HG02870 (cell line): ENCODE data around the gene DIPK1A.
A peak's percentile ranks its signal among the peaks of the same experiment; 100 is the strongest.
"Not testable (repeated sequence)": the region's sequence is repeated elsewhere in the genome, so short reads cannot be mapped to it uniquely, and the experiment has no call there.

Source experiments
- ATAC-seq: cut with Tn5 transposase; IDR thresholded peaks from one replicate; pipeline ENCODE4 v1.9.1; 2021; ENCODE audit warnings: mild to moderate bottlenecking, moderate library complexity; ENCODE audit not compliant: unreplicated experiment

DIPK1A gene

DNA sequence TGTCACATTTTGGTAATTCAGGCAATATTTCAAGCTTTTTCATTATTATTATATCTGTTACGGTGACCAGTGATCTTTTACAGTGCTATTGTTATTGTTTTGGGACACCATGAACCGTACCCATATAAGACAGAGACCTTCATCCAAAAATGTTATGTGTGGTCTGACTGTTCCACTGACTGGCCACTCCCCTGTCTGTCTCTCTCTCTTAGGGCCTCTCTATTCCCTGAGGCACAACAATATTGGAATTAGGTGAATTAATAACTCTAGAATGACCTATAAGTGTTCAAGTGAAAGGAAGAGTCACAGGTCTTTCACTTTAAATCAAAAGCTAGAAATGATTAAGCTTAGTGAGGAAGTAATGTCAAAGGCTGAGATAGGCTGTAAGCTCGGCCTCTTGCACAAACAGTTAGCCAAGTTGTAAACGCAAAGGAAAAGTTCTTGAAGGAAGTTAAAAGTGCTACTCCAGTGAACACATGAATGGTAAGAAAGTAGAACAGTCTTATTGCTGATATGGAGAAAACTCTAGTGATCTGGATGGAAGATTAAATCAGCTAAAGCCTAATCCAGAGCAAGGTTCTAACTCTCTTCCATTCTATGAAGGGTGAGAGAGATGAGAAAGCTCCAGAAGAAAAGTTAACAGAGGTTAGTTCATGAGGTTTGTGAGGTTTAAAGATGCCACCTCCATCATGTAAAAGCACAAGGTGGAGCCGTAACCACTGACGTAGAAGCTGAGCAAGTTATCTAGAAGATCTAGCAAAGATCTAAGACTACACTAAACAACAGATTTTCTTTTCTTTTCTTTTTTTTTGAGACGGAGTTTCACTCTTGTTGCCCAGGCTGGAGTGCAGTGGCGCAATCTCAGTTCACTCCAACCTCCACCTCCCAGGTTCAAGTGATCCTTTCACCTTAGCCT is 19.7 kb upstream of the DIPK1A start:
- ATAC-seq, result no peak

DNA sequence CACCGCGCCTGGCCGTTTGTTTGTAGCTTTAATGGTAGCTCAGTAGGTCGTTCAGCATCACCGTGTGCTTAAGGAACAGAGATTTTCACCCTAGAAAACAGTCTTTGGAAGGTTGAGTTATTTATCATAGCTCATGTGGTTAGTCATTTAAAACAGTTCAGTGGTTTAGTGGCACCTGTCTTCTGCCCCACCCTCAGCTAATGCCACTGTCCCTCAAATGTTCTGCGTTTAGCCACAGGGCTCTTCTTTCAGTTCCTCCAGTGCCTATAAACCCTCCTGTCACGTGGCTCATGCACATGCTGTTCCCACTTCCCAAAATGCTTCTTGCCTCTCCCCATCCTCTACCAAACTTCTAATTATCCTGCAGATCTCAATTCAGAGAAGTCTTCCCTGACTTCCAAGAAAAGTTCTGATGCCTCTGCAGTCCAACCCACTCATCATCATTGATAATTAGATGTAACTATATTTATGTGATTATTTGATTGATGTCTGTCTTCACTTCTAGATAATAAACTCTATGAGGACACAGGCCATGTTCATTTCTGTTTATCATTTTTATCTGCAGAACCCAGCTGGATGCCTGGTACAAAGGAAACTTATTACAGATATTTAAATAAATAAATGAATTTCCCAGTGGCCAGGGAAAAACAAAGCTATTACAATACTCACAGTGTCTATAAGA is 14.4 kb upstream of the DIPK1A start:
- ATAC-seq, result peak; percentile 67

DNA sequence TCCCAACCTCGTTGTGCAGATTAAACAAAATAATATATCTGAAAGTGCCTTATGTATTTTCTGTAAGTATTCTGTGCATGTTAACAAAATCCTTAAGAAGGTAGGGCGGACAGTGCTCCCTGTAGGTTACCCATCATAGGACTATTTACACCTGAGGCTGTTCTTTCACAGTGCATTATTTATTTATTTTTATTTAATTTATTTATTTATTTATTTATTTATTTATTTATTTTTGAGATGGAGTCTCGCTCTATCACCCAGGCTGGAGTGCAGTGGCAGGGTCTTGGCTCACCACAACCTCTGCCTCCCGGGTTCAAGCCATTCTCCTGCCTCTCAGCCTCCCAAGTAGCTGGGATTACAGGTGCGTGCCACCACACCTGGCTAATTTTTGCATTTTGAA is 12.8 kb upstream of the DIPK1A start:
- not testable (repeated sequence) for ATAC-seq

DNA sequence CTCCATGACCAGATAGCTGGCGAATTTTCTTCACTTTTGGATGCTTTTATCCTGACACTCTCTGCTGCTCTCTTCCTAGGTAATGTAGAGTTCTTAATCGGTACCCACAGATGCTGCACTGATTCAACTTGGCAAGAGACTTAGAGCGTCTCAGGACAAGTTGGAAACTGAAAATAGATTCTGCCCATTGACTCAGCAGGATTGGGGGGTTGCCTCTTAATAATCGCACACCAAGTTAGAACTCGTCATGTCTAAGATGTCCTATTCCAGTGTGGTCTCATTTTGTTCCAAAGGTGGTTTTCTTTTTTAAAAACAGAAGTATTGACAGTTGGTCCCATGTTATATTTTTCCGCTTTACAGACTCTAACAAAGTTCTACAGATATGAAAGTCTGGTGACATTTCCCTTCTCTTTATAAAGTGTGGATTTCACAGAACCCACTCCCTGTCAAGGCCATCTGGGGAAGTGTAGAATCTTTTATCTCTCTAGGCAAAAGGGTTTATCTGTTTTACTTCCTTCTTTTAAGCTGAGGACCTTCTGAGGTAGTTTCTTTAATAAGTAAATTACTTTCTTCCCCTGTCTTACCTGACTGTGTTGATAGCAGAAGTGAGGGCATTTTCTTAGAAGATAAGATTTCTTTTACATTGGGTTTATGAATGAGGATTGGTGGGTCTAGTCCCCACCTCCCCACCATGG is 12.1 kb upstream of the DIPK1A start:
- no peak for ATAC-seq

DNA sequence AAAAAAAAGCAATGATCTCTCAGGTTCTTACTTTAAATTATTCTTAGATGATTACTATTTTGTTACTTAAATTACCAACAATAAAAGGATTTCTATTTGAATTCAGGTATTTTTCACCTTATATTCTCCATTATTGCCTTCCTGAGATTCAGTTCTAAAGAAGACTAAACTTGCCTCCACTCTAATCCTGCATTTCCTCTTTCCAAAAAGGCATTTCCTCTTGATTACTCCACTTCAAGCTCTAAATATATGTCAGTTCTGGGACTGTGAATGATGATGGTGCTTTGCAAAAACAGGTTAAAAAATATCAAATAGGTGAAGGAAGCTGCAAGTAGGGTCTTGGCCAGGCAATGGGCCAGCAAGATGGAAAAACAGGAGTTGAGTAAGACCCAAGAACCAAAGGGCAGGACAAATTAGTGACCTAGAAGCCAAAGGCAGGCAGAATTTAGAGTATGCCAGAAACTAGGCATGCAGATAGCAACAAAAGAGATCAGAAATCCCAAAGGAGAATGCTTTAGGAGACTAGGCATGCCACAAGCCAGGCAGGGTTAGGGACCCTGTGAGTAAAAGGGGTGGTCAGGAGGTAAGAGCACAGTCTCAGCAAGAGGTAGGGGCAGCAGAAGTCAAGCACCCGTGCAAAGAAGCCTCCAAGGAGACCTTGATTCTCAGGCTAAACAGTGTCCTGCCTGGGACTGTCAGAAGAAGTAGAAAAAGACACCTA is 11.3 kb upstream of the DIPK1A start:
- ATAC-seq, result no peak

DNA sequence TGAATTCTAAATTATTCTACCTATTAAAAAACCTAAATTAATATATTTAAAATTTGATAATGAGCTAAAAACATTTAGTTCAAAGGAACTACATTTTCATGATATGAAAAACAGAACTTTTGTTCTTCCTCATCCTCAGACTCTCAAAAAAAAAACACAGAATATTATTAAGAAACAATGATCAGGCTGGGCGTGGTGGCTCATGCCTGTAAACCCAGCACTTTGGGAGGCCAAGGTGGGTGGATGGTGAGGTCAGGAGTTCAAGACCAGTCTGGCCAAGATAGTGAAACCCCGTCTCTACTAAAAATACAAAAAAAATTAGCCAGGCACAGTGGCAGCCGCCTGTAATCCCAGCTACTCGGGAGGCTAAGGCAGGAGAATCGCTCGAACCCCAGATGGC is 10.7 kb upstream of the DIPK1A start:
- not testable (repeated sequence) for ATAC-seq

DNA sequence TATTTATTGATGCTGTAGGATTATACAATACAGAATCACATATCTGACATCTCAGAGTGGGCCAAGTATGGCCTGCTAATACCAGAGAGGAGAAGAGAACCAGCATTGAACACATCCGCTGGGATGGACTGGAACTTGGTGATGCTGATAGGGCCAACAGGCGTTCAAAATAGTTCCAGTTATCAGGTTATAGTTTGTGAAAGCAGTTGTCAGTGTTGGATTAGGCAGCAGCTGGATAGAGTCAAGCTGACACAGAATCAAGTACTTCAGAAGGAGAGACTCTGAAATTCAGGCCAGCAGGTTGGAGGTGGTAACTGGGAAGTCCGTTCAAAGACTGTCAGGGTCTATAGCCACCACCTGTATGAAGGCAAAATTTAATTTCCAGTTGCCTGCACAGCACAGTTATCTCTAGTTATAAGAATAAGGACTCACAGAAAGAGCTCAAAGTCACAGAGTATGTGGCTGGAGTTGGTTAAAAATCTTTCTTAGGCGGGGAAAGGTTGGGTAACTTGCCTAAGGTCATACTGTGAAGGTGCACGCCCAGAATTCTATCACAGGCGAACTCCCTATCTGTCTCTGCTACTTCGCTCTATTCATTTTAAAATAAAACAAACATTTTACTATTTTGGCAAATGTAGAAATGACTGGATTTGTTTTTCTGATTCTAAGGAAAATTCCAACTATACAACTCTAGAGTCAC is 9.9 kb upstream of the DIPK1A start:
- no peak for ATAC-seq

DNA sequence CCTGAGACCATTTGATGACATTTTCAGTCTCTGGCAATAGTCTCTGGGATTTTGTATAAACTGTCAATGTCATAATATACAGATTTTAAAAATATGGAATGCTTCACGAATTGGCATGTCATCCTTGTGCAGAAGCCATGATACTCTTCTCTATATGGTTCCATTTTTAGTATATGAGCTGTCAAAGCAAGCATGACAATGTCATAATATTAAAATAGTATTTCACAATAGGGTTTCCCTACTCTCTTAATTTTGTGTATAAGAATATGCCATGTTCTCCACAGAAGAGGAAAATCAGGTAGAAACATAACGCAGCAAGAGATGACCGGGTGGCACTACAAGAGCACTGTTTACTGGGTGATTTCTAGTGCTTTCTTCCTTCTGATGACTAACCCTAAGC is 8.3 kb upstream of the DIPK1A start:
- no peak for ATAC-seq

DNA sequence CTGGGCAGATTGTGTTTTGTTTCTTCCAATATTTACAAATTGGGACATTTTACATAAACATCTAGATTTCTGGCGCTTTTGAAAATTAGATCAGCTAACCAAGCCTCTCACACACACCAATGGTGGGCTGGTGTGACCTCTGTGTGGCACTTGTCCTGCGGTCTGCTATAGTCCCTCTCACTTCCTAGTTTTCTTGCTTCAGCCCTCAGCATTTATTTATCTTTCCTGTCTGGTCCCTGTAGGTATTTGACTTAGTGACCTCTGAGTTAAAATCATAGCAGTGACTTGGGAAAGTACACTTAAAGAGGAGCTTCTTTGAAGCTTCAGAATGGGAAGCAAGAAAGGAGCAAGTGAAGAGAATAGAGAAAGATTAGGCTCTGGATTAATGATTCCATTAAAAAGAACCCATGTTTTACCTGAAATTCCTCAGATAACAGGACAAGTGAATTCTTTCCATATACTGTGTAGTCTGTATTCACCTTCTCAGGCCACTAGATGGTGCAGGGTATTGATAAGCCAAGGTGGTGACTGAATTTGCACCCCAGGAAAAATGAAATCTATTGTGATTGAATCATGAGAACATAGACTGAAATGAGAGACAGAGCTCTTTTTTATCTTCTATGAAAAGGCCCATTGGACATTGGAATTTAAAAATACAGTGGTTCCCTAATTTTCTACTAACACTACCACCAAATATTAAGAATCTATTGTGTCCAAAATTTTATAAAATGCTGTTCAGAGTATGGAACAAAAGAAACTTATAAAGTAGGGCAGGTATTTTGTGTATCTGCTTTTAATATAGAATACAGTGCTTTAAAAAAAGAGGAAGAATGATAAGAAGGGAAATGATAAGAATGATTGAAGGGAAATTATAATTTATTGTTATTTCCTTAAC is 7.1 kb upstream of the DIPK1A start:
- ATAC-seq, result peak; percentile 65

DNA sequence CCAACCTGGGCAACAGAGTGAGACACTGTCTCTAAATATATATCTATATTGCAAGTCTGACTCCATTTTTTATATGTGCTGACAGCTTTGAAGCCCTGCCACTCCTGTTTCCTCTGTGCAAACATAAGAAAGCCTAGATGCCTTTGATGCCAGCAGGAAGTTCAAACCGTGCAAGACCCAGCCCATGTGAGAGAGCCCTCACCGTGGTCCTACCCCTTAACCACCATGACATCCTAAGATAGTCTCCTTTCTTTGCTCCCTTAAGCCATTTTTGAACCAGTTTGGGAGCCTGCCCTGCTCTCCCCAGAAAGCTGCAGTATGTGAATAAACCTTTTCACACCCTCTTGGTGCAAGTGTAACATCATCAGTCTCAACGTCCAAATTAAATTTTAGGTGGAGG is 3.7 kb upstream of the DIPK1A start:
- ATAC-seq, result no peak

DNA sequence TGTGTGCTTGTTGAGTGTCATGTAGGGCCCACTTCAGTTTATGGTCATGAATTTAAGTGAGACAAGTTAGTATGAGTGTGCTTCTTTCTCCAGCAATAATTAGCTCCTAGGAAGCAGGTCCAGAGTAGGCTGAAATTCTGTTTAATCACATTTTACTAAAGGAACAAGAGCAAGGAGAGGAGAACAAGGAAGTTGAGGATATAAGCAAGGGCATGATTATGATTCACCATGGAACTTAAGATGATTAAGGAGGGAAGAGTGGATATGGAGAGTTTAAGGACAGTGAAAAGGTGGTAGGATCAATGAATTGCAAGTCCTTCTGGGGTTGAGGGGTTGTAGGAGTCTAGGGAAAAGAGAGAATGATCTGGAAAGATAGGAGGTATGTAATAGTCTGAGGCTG is 3.1 kb upstream of the DIPK1A start:
- no peak for ATAC-seq

DNA sequence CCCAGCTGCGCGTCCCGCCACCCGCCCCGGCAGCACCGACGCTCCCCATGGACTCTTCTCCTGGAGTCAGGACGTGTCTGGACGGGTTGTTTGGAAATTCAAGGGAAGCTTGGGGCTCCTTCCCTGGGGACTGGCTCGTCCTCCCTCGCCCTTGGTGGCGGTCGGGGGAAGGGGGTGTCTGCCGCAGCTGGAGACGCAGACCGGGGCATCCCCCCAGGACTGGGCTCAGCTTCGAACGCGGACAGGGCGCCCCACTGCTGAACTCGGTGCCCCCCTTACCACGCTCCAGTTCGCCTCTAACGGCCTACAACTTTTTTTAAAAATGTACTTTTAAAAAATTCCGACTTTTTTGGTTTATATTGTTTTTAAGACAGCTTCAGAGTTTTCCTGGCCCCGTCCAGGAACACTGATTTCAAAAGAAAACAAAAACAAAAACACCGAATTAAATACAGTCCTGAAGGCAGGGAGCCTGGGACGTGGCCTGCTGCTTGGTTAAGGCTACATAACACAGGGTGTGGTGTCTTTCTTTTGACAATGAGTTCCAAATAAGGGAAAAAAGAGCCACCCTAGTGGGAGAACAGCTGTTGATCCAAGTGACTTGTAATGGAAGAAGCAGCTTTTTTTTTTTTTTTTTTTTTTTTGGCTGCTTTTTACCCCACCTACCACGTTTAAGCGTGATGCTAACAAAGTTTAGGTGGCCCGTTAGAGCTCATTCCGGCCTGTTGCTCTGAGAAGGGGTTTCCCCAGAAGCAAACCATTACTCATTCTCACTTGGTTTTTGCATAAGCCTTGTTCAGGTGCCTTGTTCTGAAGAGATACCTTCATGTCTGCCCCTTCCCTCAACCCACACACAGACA is 862 bp upstream of the DIPK1A start:
- peak; percentile 67 for ATAC-seq

DNA sequence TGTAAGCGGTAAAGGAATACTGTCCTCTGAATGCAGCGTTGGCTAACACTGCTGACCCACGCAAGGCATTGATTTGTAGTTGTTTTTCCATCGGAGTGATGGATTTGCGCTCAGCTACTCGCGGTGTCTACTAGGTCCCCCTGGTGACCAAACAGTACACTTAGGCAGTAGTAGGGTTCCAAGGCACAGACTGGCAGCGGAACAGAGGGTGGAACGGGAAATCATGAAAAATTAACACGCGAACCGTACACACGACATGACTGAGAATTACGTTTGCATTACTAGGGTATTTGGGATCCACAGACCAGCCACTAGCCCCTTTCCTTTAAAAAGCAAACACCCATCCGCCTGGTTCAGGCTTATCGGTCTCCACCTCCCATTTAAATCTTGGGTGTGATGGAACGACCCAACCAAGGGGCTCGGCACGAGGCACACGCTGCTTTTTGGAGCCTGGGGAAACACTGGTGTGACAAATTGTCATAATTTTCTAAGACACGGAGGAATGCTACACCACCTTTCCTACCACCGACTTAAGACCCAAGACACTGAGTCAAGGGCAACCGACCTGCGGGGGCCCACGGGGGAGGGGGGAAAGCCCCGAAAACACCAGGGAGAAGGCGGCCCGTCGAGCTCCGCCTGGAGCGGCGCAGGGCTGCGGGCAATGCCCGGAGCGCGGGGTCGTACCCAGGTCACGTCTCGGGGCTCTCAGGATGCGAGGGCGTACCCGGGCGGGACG is 699 bp downstream of the DIPK1A start:
- ATAC-seq, result peak; percentile 27

DNA sequence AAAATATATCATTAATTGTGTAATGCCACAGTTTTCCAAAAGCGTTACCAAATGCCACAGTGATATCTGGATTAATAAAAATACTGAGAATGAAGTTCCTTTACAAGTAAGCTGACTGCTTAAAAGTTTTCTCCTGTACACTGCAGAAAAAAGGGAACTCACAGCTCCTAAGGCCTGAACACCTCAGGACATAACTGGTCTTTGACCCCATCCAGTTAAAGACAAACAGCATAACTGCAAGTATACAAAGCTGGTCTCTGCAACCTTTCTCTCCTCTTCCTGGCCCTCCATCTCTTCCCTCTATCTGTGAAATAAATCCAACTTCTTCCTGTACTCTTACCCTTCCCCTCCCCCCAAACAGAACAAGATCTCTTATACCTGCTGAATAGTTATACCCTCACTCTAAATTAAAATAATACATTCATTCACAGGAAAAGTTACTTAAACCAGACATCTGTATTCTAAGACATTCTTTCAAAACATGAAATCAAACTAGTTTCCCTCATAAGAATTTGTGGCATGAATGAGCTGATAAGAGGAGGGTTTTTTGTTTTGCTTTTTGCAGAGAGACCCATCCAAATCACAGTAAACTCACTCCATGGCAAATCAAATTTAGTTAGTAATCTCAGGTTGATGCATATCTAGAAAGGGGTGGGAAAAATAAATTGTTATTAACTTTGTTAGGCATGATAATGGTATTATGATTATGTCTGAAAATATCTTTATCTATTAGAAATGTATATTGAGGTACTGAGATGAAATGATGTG is 2.9 kb downstream of the DIPK1A start:
- ATAC-seq, result no peak

DNA sequence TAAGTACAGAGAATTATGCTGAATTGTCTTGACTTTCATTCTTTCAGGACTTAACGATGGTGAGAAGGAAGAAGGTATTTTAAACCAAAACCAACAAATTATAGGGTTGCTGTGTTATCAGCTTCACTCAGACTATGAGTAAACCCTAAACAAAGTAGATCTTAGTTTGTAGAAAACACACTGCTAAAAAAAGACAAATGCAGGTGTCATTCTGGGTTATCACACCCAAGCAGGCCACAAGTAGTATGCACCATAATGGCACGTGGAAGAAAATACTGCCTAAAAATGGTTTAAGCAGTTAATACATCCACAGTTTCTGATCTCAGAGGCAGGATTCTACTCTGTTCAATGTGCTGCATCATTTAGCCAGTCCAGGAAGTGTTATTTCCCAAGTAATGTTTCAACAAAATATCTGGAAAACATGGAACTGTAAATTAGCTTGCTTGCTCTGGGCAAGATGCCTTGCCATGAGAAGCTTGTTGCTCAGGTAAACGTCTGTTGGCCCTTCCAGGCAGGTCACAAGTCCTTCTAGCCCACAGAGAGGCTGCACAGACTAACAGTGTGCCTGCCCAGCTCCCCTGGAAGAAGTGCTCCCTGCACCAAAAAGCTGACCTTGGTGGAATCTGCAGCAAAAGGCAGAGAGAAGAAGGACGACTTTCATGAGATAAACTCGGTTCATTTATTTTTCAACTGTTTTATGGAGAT is 4.1 kb downstream of the DIPK1A start:
- peak; percentile 44 for ATAC-seq

DNA sequence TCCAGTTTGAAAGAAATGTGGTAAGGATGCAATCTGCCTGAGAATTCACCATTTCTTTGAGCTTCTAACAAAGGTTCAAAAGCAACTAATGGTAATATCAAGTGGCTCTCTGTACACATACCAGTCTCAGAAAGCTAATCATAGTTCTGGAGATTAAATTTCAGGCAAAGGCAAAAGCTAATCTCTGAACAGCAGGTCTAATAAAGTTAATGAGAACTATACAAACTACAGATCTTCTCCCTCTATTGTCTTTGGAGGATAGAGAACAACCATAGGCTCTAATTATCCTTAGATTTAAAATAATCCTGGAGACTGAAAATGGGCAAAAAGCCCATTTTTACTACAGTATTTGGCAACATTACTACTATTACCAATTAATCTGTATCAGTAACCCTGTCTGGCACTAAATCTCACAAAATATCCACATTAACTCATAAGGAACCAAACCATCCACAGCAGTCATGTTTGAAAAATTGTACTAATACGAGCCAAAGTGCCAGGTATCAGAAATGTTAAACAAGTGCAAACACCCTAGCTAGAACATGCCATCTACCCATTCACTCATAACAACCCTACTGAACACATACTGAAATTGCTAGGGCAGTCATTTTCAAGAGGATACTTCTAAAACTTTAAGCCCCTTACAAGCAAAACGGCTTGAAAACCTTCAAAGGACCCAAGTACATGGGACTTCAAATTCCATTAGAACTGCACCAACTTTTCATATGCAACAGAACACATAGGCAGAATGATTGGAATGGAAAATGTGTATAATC is 4.8 kb downstream of the DIPK1A start:
- ATAC-seq, result no peak
